IMR-90 (cell line): Measurements from ENCODE around the gene APOH. TPM values are rescaled to one million over a fixed set of nuclear protein-coding genes. Genes with fewer than 3 reads are reported as not detected.

Experiments used
- ATAC-seq: fragments of 200-7000 bp; cut with Tn5 transposase; 2 replicates; pipeline ENCODE4 v1.9.1; 2020; ENCODE audit warnings: low read depth, mild to moderate bottlenecking, moderate library complexity
- BruUV-seq: library from RNA; stranded (reverse); fragments of 400-500 nt; replicated peaks from 2 replicates; lab custom pipeline; 2021; lab: Mats Ljungman, UMichigan
- CTCF ChIA-PET: fragments of 300-600 bp; formaldehyde crosslinking; extraction: SDS; loops from one replicate; lab custom pipeline; 2021; ENCODE audit warnings: antibody characterized with exemption; lab: Yijun Ruan, JAX
- POLR2A ChIA-PET: fragments of 300-600 bp; sonication (Branson Sonifier 250); formaldehyde crosslinking; loops from one replicate; lab custom pipeline; 2022; ENCODE audit warnings: antibody characterized with exemption; ENCODE audit not compliant: unreplicated experiment; lab: Charles Lee
- DNase-seq: peaks from one replicate; pipeline ENCODE4 v3.0.0; 2013
- H2AFZ ChIP-seq: replicated peaks from 2 replicates; pipeline ENCODE3; 2013; ENCODE audit warnings: low read length, mild to moderate bottlenecking; ENCODE audit not compliant: poor library complexity
- H2AK5ac ChIP-seq: 2 replicates; pipeline ENCODE4 v1.6.1; 2013; ENCODE audit warnings: low read depth, low read length, inconsistent platforms
- H2AK9ac ChIP-seq: replicated peaks from 2 replicates; pipeline ENCODE3; 2013; ENCODE audit warnings: mild to moderate bottlenecking, low read depth, low read length, moderate library complexity; ENCODE audit not compliant: poor library complexity
- H2BK120ac ChIP-seq: 2 replicates; pipeline ENCODE4 v1.6.1; 2013; ENCODE audit warnings: low read depth, low read length, inconsistent platforms
- H2BK15ac ChIP-seq: 3 replicates; pipeline ENCODE4 v1.6.1; 2013; ENCODE audit warnings: low read depth, low read length, inconsistent platforms
- H2BK20ac ChIP-seq: 2 replicates; pipeline ENCODE4 v1.6.1; 2013; ENCODE audit warnings: low read depth, mild to moderate bottlenecking, inconsistent platforms, low read length, moderate library complexity
- H2BK5ac ChIP-seq: 2 replicates; pipeline ENCODE4 v1.6.1; 2013; ENCODE audit warnings: mild to moderate bottlenecking, low read depth, low read length, inconsistent platforms; ENCODE audit not compliant: poor library complexity, severe bottlenecking
- H3K14ac ChIP-seq: replicated peaks from 2 replicates; pipeline ENCODE4 v1.6.1; 2013; ENCODE audit warnings: low read depth, low read length, inconsistent platforms
- H3K18ac ChIP-seq: 2 replicates; pipeline ENCODE4 v1.6.1; 2013; ENCODE audit warnings: low read depth, low read length, control low read depth
- H3K23ac ChIP-seq: 2 replicates; pipeline ENCODE4 v1.6.1; 2013; ENCODE audit warnings: low read depth, low read length, inconsistent platforms
- H3K27ac ChIP-seq: 2 replicates; pipeline ENCODE4 v1.5.1; 2013; ENCODE audit warnings: mild to moderate bottlenecking, control low read depth, low read length; ENCODE audit not compliant: insufficient read depth
- H3K27me3 ChIP-seq: 2 replicates; pipeline ENCODE4 v1.6.1; 2013; ENCODE audit warnings: low read length; ENCODE audit not compliant: control insufficient read depth, insufficient read depth
- H3K36me3 ChIP-seq: 2 replicates; pipeline ENCODE4 v1.6.1; 2013; ENCODE audit warnings: low read length, mixed read lengths; ENCODE audit not compliant: control insufficient read depth, insufficient read depth
- H3K4ac ChIP-seq: 2 replicates; pipeline ENCODE4 v1.6.1; 2013; ENCODE audit warnings: low read depth, low read length, inconsistent platforms
- H3K4me1 ChIP-seq: 2 replicates; pipeline ENCODE4 v1.6.1; 2013; ENCODE audit warnings: low read length, mixed read lengths; ENCODE audit not compliant: control insufficient read depth, insufficient read depth
- H3K4me2 ChIP-seq: 2 replicates; pipeline ENCODE4 v1.6.1; 2013; ENCODE audit warnings: low read depth, mild to moderate bottlenecking, control low read depth, low read length, moderate library complexity
- H3K4me3 ChIP-seq: 2 replicates; pipeline ENCODE4 v1.5.1; 2013; ENCODE audit warnings: low read depth, mild to moderate bottlenecking, control low read depth, low read length, moderate library complexity; ENCODE audit not compliant: insufficient read depth
- H3K56ac ChIP-seq: 2 replicates; pipeline ENCODE4 v1.6.1; 2013; ENCODE audit warnings: low read length, inconsistent platforms; ENCODE audit not compliant: insufficient read depth; ENCODE audit errors: extremely low read depth
- H3K79me1 ChIP-seq, 2 experiments: 2 replicates each; pipeline ENCODE4 v1.6.1; 2013; ENCODE audit warnings: low read length in 2 of 2, inconsistent platforms in 1 of 2, low read depth in 1 of 2
- H3K9ac ChIP-seq: 2 replicates; pipeline ENCODE4 v1.6.1; 2013; ENCODE audit warnings: low read depth, low read length, control low read depth
- H3K9me1 ChIP-seq: 2 replicates; pipeline ENCODE4 v1.6.1; 2013; ENCODE audit warnings: low read length, inconsistent platforms; ENCODE audit not compliant: insufficient read depth
- H3K9me3 ChIP-seq: 2 replicates; pipeline ENCODE4 v1.6.1; 2013; ENCODE audit warnings: low read length; ENCODE audit not compliant: control insufficient read depth, insufficient read depth
- H4K20me1 ChIP-seq: 2 replicates; pipeline ENCODE4 v1.6.1; 2013; ENCODE audit warnings: low read length, inconsistent platforms; ENCODE audit not compliant: insufficient read depth
- H4K5ac ChIP-seq: 2 replicates; pipeline ENCODE4 v1.6.1; 2013; ENCODE audit warnings: mild to moderate bottlenecking, low read depth, low read length, control low read depth
- H4K8ac ChIP-seq, 2 experiments: 2 replicates each; pipeline ENCODE4 v1.6.1; 2013; ENCODE audit warnings: low read depth in 2 of 2, low read length in 2 of 2, control low read depth in 1 of 2, inconsistent platforms in 1 of 2
- H4K91ac ChIP-seq: 2 replicates; pipeline ENCODE4 v1.6.1; 2013; ENCODE audit warnings: low read depth, low read length, inconsistent platforms; ENCODE audit not compliant: insufficient read depth
- CHD1 ChIP-seq: IDR thresholded peaks from 2 replicates; pipeline ENCODE4 v1.6.1; 2012; ENCODE audit warnings: low read depth, low read length, improper control_type of control experiment
- CTCF ChIP-seq: conservative IDR thresholded peaks from 2 replicates; pipeline ENCODE4 v1.5.1; 2012; ENCODE audit warnings: mild to moderate bottlenecking, low read depth, low read length, improper control_type of control experiment
- MXI1 ChIP-seq: IDR thresholded peaks from 2 replicates; pipeline ENCODE4 v1.6.1; 2012; ENCODE audit warnings: low read depth, mild to moderate bottlenecking, low read length, moderate library complexity, borderline replicate concordance
- RFX5 ChIP-seq: IDR thresholded peaks from 2 replicates; pipeline ENCODE4 v1.8.0; 2012; ENCODE audit warnings: low read depth, mild to moderate bottlenecking, low read length, moderate library complexity
- USF2 ChIP-seq: fragments of 150-350 bp; IDR thresholded peaks from 2 replicates; pipeline ENCODE4 v1.6.1; 2017; ENCODE audit warnings: mild to moderate bottlenecking, antibody characterized with exemption, low read length, low read depth
- WGBS, 2 experiments: methylation state at CpG; one replicate each; pipeline versions ENCODE4 v1.1.5 to v1.1.7; 2013; ENCODE audit warnings: missing lambda C conversion rate in 2 of 2; ENCODE audit not compliant: insufficient read length in 1 of 2; ENCODE audit errors: extremely low coverage in 2 of 2; 5-methylcytosine and 5-hydroxymethylcytosine counted together
- dilution Hi-C: fragments of 300-500 bp; cut with HindIII; formaldehyde crosslinking; loops from one replicate; pipeline ENCODE4 v1.14.3; 2018; ENCODE audit warnings: low sequenced_read_pairs; ENCODE audit not compliant: unreplicated experiment
- in situ Hi-C: fragments of 300-500 bp; cut with MboI; formaldehyde crosslinking; loops from 3 replicates; pipeline ENCODE4 v1.14.3; 2019; ENCODE audit warnings: low sequenced_read_pairs, inconsistent platforms, mixed read lengths
- intact Hi-C: fragments of 100-400 bp; cut with micrococcal nuclease; formaldehyde crosslinking; loops from 2 replicates; pipeline ENCODE4 v1.10.0; 2022
- polyA plus RNA-seq, 3 experiments: library from polyadenylated mRNA; depleted of rRNA; stranded (reverse); fragments of >200 nt; gene quantifications; 2 replicates each; pipeline ENCODE4 v1.2.3, GENCODE V29; 2012; ENCODE audit warnings: low replicate concordance in 1 of 3
- total RNA-seq: library from RNA; depleted of rRNA; stranded (reverse); fragments of >200 nt; gene quantifications from 2 replicates; pipeline ENCODE4 v1.2.3, GENCODE V29; 2012

APOH gene
- total and polyA plus RNA-seq, 2 of the 4 experiments (the other 2 are of a cell fraction), result not detected

GRCh38 chr17:66270106-66270505 lies 40.9 kb upstream of the APOH start:
- Histone ChIP-seq H3K27ac (no peak overlapping the region), H3K4ac (no peak overlapping the region), H2BK120ac (no peak overlapping the region), H2BK15ac (no peak overlapping the region), H2AFZ (no peak overlapping the region), H3K79me1 (peaks cover 0 to 16% of the 10 kb centered on the region in 2 experiments; a peak in 1 of 4 replicates), H3K27me3 (no peaks in the 10 kb centered on the region), H3K18ac (no peak overlapping the region), H4K8ac (no peak overlapping the region), H3K9me1 (peaks cover 21% of the 10 kb centered on the region), H3K4me3 (no peak overlapping the region), H3K9ac (no peak overlapping the region), H3K4me2 (no peak overlapping the region), H4K5ac (no peak overlapping the region), H3K9me3 (no peaks in the 10 kb centered on the region), H3K4me1 (peaks cover 18% of the 10 kb centered on the region), H3K23ac (no peak overlapping the region), H4K20me1 (no peaks in the 10 kb centered on the region), H2BK5ac (peak overlapping the region; percentile 47), H2AK5ac (no peak overlapping the region), H2AK9ac (no peak overlapping the region), H3K14ac (no peak overlapping the region), H3K56ac (no peak overlapping the region), H3K36me3 (no peaks in the 10 kb centered on the region), H2BK20ac (no peak overlapping the region), H4K91ac (no peak overlapping the region)
- CTCF ChIA-PET, result no interaction called here
- WGBS, 2 experiments, result no CpG with 5 or more reads among the region's 2 CpGs
- in situ Hi-C loops, result no loop called here
- POLR2A ChIA-PET, result no interaction called here
- no TSS peak for BruUV-seq
- dilution Hi-C loops, result no loop called here
- no peak for TF ChIP-seq USF2
- TF ChIP-seq RFX5, result no peak
- no peak for TF ChIP-seq CHD1
- TF ChIP-seq CTCF, result no peak
- no peak for TF ChIP-seq MXI1
- DNase-seq, result no peak
- intact Hi-C loops, result no loop called here
- no peak for ATAC-seq
